NOMO-1 treated with dmso at 0.1 percent for 144 hours (cell line): ENCODE measurements around the gene GALNT17.
"Not testable (repeated sequence)": the region's sequence is repeated elsewhere in the genome, so short reads cannot be mapped to it uniquely, and the experiment has no call there.

ENCODE experiments used
- DNase-seq: peaks from one replicate; lab custom pipeline; 2025; ENCODE audit not compliant: unreplicated experiment; lab: John Stamatoyannopoulos, UW

GALNT17 gene

DNA sequence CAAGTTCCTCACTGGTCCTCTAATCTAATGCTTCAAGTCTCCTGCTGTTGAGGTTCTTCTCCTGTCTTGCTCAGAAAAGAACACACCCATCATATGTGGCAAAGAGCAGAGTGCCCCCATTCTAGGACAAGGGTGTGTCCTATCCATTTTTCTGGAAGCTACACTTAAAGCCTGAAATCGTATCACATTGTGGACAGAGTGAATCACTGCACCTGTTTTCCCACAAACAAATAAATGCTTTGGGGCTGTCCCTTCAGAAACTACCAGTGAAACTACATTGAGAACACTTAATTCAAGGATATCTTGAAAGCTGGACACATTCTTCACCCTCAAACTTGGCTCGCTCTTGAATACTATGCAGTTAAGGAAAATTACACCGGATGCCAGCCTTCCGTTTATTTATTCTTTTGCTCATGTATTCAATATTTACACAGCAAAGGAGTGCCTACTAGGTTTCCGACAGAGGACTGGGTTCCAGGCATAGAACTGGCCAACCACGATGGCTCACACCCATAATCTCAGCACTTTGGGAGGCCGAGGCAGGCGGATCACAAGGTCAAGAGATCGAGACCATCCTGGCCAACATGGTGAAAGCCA lies 473.0 kb downstream of the GALNT17 start:
- no peak for DNase-seq

DNA sequence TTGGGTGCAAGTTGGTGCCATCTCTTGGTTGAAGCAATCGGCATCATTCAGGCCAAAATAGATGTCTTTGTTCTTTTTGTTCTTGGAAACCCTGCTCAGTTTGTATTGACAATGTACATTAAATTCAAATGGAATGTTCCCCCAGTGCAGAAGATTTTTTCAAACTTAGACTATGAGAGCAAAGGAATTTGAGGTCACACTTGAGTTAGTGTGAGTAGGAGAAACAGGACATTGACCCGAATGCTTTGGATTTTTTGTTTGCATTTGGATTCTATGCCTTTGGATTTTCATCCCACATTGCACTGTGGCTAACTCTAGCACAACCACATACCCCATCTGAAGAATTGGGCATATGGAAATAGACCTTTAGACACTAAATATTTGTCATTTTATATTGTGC lies 480.0 kb downstream of the GALNT17 start:
- DNase-seq, result no peak

DNA sequence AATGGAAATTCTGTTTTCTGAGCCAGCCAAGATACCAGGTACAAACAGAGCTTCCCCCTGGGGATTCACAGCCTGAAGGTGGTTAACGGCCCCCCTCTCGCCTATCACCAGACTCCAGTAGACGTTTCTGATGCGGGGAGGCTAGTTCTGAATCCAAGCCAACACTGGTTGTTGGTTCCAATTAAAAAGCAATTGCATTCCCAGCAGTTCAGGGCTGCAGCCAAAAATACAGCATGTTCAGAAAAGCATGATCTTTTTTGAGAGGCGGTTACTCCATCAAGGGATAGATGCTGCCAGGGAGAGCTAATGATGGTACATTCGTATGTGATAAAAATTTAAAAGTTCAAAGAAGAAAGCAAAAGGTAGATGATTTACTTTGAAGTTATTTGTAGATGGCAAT lies 481.0 kb downstream of the GALNT17 start:
- no peak for DNase-seq

DNA sequence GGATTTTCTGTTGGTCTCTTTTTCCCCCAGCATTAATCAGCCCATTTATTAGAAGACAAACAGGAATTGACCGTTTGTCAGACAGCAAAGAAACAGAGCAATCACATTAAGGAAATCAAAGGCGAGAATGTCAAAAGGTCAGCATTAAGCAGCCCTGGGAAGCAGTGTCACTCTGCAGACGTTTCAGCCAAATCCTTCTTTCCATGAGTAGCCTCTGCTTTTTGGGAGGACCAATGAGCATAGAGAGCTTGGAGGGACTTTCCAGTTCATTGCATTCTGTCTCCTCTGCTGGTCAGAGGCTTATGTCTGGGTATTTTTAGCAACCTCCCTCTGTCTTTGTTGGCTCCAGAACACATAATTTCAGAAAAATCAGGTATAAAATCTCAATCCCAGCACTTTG lies 481.4 kb downstream of the GALNT17 start:
- no peak for DNase-seq

DNA sequence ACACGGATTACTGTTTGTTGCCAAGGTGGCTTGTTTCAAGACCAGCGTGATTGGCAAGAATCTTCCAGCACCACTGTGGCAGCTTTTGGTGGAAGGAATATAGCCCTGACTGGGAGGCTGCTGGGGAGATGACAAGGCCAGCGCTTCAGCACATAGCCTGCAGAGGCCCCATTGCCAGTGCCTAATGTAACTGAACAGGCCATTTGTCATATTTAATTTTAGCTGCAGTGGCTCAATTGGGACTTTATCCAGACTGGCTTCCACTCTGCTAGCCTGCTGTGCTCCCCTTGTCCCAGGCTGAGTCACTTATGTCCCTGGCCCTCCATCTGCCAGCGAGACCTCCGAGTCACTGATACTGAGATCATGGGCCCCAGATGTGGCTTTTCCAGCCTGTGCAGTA lies 483.1 kb downstream of the GALNT17 start:
- no peak for DNase-seq

DNA sequence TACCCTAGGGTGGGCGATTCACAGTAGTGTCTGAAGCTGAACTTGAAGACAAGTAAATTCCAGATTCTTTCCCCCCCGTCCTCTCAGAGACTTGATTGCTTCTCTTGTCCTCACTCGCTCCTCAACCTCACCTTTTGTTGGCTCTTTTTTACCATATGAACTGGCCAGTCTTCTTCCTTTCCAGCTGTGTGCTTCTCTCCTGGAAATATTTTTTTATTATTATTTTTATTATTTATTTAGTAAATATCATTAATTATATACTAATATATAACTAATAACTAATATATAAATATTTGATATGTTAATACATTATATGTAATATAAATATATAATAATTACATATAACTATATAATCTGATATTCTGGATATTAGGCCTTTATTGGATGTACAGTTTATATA lies 484.3 kb downstream of the GALNT17 start:
- no peak for DNase-seq

DNA sequence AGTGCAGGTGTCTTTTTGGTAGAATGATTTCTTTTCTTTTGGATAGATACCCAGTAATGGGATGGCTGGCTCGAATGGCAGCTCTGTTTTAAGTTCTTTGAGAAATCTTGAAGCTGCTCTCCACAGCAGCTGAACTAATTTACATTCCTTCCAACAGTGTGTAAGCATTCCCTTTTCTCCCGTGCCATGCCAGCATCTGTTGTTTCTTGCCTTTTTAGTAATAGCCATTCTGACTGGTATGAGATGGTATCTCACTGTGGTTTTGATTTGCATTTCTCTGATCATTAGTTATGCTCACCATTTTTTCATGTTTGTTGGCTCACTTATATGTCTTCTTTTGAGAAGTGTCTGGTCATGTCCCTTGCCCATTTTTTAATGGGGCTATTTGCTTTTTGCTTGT lies 486.3 kb downstream of the GALNT17 start:
- no peak for DNase-seq

DNA sequence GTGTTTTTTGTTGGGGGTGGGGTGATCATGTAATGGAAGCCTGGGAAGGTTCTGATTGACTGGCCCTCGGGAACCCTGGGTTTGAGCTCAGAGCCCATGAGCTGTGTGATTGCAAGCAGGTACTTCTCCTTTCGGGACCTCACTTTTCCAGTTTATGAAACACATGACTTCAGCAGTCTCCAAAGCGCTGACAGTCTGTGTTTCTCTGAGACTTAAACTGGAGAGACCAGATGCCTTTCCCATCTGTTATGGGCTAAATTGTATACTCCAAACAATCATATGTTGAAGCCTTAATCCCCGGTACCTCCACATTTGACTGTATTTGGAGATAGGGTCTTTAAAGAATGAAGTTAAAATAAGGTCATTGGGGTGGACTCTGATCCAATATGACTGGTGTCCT lies 493.6 kb downstream of the GALNT17 start:
- no peak for DNase-seq

DNA sequence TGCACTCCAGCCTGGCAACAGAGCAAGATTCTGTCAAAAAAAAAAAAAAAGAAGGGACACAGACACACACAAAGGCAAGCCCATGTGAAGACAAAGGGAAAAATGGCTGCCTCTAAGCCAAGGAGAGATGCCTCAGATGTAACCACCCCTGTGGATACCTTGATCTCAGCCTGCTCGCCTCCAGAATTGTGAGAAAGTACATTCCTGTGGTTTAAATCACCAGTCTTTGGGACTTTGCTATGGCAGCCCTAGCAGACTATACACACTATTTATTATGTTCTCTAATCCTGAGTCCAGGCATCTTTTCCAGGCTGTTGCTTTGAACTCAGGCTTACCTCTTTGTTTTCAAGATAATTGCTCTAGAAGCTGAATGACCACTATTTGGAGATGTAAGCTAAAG lies 494.3 kb downstream of the GALNT17 start:
- DNase-seq, result no peak

DNA sequence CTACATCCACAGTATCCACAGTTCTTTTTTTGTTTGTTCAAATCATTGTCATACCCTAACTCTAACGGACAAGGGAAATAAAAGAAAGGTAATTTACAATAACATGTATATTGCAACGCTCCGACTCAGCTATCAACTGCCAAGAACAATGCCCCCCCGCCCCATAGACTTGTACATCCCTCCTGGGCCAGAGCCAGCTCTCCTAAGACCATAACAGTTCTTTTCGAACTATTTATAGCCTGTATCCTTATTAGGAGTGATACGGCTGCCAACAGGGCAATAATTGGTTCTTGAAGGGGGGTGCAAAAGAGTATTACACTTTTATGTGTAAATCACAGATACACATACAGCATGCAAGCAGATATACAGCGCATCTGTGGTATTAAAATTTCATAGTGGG lies 495.7 kb downstream of the GALNT17 start:
- no peak for DNase-seq

DNA sequence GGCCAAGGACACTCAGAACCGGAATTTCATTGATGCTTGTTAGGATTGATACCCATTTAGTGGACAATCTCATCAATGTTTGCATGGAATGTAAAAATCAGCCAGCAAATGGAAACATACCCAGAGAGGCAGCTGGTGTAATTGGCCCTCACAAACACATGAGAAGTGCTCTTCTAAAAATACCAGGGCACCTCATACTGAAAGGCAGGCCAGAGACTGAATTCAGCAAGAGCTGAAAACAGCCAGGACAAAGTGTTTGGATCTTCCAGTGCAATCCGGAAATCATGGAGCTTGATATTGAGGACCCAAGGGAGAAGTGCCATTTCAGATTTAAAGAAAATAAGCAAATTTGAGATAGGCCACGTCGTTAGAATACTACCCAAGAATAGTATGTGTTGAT lies 498.6 kb downstream of the GALNT17 start:
- no peak for DNase-seq

DNA sequence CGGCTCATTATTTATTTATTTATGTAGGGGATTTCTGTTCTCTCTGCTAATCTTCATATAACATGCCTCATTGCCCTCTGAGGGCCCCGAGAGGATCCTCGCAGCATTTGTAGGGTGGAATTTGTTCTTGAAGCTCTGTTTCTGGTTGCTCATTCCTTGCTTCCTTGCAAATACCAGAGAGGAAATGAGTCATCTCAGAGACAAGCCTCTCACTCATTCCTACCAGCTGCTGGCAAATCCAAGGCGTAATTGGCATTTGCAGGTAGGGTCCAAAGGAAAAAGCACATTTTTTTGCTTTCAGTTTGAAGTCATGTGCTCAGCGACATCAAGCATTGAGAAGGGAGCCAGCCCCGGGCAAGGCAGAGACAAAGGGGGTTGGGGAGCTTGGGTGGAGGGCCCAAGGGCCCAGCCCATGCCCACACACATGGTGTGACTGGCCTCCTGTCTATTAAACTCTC lies 501.6 kb downstream of the GALNT17 start:
- no peak for DNase-seq

DNA sequence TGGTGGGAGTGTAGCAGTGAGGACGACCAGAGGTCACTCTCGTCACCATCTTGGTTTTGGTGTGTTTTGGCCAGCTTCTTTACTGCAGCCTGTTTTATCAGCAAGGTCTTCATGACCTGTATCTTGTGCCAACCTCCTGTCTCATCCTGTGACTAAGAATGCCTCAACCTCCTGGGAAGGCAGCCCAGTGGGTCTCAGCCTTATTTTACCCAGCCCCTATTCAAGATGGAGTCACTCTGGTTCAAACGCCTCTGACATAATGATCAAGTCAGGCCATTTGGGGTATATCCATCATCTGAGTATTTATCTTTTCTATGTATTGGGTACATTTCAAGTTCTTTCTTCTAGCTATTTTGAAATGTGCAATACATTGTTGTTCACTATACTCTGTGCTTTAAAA lies 503.9 kb downstream of the GALNT17 start:
- not testable (repeated sequence) for DNase-seq

DNA sequence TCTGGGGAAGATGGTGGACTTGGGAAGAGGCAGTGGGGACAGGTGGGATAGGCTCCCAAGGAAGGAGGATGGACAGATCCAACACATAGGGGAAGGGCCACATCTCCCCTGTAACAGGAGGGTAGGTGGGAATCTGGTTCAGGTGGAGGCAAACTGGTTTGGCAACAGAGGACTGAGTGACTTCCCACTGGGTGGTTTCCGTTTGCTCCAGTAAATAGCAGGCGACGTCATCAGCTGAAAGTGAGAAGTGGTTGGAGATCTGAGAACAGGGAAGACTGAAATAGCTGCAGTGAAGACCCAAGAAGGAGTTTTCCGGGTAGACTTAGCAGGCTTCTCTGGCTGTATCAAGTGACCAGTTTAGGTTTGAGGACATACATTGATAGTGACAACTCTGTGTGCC lies 504.4 kb downstream of the GALNT17 start:
- no peak for DNase-seq

DNA sequence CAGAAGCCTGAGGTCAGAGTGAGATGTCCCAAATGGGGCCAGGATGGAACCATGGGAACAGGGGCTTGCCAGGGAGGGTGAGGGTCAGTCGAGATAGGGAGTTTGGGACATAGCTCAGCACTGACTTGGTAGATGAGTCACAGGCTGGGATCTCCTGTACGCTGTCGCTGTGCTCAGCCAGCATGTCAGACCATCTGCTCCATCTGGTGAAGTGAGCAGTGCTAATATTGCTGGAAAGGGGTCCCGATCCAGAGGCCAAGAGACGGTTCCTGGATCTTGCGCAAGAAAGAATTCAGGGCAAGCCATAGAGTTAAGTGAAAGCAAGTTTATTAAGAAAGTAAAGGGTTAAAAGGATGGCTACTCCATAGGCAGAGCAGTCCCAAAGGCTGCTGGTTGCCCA lies 505.6 kb downstream of the GALNT17 start:
- no peak for DNase-seq

DNA sequence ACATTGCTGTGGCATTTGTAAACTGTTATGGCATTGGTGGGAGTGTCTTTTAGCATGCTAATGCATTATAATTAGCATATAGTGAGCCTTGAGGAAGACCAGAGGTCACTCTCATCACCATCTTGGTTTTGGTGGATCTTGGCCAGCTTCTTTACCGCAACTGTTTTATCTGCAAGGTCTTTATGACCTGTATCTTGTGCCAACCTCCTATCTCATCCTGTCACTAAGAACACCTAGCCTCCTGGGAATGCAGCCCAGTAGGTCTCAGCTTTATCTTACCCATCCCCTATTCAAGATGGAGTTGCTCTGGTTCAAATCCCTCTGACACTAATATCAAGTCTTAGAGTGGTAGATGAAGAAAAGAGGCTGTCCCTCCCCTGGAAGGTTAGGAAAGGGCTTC lies 506.2 kb downstream of the GALNT17 start:
- no peak for DNase-seq

DNA sequence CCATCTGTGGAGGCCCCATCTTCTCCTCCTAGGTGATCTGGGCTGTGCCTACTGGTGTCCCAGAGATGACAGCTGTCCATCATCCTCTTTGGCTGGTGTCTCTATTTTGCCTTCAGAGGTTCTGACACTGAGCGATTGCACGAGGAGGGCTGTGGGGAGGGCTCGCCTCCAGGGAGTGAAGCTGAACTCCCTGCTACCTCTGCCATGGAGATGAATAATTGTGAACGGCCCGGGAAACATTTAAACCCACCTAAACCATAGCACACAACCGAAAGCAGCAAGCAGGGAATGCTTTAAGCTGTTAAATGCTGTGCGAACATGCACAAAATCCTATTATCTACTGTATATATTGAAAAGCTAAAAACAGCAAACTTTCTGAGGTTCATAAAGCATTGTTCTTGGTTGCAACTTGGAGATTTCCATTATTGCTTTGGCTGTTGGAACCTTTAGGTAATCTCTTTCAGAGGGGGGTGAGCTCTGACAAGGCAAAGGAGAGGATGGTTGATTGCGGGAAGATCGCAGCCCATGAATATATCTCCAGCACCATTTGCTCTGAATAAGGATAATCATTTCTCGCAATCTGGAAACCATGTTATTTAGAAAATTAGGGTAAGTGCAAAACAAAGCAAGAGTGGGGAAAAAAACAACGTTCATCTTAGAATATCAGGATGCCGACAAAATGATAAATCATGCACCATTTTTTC lies 507.6 kb downstream of the GALNT17 start:
- DNase-seq, result no peak

DNA sequence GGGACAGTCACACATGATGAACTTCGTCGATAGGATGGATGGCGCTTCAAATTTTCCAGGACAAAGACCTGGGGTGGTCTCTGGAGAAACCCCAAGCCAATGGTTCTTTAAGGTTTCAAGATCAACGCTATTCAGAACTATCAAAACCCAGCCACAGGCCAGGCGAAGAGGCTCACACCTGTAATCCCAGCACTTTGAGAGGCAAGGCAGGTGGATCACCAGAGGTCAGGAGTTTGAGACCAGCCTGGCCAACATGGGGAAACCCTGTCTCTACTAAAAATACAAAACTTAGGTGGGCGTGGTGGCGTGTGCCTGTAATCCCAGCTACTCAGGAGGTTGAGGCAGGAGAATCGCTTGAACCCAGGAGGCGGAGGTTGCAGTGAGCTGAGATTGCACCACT lies 511.1 kb downstream of the GALNT17 start:
- DNase-seq, result not testable (repeated sequence)

DNA sequence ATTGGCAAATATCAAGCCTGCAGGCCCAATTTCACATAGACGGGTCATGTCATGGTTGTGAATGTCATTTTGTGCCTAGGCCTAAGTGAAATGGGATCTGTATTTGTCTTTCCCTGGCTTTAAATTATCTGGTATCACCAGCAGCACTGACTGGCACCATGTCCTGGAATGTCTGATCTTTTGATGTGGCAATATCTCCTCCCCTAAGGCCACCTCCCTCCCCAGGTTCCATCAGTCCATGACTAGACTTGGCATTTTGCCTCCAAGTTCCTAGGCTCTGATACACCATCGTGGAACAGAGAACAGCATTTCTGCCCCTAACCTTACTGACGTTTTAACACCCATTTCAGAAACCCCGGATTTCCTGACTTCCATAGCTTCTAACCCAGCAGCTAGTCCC lies 513.9 kb downstream of the GALNT17 start:
- no peak for DNase-seq

DNA sequence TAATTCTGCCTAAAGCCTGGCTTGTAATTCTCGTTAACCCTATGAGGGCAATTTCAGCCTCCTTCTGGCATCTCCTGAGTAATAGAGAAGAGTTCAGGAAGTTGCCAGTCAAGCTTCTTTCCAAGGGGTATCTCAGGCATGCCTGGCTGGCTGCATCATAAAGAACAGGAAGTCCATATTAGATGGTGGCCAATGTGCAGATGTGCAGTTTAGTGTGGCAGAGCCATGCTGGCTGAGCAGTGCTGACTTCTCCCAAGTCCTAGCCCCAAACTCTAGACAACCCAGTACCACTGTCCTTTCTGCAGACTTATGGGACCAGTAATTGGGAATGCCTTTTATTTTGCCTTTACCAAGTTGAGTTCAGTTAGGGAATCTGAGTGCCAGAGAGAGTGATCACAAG lies 517.9 kb downstream of the GALNT17 start:
- DNase-seq, result no peak

DNA sequence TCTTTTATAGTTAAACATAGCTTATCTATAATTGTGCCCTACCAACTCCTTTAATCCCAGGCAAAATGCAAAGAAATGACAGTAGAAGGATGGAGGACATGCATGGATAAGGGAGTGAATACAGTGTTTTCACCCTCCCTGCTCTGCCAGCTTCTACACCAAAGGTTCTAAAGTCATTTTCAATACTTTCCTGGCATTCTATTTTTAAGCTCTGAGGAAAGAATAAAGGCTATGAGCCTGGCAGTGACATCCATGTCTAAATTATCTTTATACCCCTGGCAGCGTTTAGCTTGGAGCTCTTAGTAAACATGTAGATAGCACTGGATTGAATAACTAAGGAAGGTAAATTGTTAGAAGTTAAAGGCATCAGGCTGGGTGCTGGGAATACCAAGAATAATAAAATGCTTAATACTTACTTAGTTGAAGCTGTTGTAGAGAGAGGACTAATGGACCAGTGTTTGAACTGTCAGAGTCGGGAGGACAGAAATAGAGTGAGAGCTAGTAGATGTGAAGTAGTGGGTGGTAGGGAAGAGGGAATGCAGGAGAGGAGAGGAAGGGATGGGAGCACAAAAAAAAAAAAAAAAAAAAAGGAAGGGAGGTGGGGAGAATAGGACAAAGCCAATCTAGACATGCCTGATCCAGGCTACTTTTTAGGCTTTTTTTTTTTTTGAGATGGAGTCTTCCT lies 518.9 kb downstream of the GALNT17 start:
- DNase-seq, result no peak

DNA sequence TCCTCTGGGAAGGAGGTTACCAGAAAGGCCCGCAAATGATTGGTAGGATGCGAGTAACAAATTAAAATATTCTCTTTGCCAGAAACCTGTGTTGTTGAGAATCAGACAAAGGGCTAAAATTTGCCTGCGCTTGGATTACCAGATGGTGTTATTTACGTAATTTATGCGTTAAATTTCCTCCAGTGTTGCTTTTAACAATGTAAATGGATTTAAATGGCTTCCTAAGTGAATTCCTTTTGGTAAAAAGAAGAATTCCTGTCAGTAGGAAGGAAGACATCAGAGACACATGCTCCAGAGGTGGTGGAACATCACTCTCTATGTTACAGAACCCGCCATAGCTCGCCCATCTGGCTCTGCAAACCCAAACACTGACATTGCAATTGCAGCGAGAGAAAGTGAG lies 520.6 kb downstream of the GALNT17 start:
- no peak for DNase-seq
